Gastroesophageal sphincter (tissue), 4 donors: Measurements from ENCODE around the gene TDRD9. TPM values are rescaled to one million over a fixed set of nuclear protein-coding genes. Genes with fewer than 3 reads are reported as not detected.

ENCODE experiments used
- ATAC-seq: fragments of 150-250 bp; one replicate; pipeline ENCODE4 v1.9.1; 2016; ENCODE audit warnings: mild to moderate bottlenecking, moderate library complexity
- H3K27ac ChIP-seq, 4 donors: fragments of 200-600 bp; sonication (generic) in 3 of 4; 1 replicate in 3 of 4; 2 replicates in 1 of 4; pipeline ENCODE4 v1.5.1; 2016 to 2019
- H3K27me3 ChIP-seq: fragments of 200-600 bp; sonication (generic); one replicate; pipeline ENCODE4 v1.5.1; 2019
- H3K36me3 ChIP-seq, 2 donors: fragments of 200-600 bp; sonication (generic); one replicate each; pipeline ENCODE4 v1.5.1; 2019; ENCODE audit warnings: control low read depth in 1 of 2
- H3K4me1 ChIP-seq, 3 donors: fragments of 200-600 bp; sonication (generic); 1 replicate in 2 of 3; 2 replicates in 1 of 3; pipeline ENCODE4 v1.5.1; 2016 to 2019; ENCODE audit warnings: control low read depth in 2 of 3
- H3K4me3 ChIP-seq, 2 donors: fragments of 200-600 bp; sonication (generic); one replicate each; pipeline ENCODE4 v1.5.1; 2019; ENCODE audit warnings: mild to moderate bottlenecking in 1 of 2, moderate library complexity in 1 of 2
- H3K9me3 ChIP-seq, 3 donors: fragments of 200-600 bp; sonication (generic); one replicate each; pipeline ENCODE4 v1.5.1; 2017 to 2019; ENCODE audit warnings: control low read depth in 2 of 3
- EP300 ChIP-seq: sonication (generic); formaldehyde crosslinking; IDR thresholded peaks from one replicate; pipeline ENCODE4 v1.6.1; 2017; ENCODE audit warnings: antibody characterized with exemption, mild to moderate bottlenecking
- POLR2A ChIP-seq, 2 donors: fragments of 450-650 bp; IDR thresholded peaks; one replicate each; pipeline ENCODE4 v1.6.1; 2017; ENCODE audit warnings: antibody characterized with exemption in 2 of 2, mild to moderate bottlenecking in 2 of 2, moderate library complexity in 1 of 2
- POLR2AphosphoS5 ChIP-seq: sonication (generic); formaldehyde crosslinking; IDR thresholded peaks from one replicate; pipeline ENCODE4 v1.6.1; 2017; ENCODE audit warnings: antibody characterized with exemption
- WGBS, 2 donors: methylation state at CpG; one replicate each; pipeline ENCODE4 v1.1.5; 2018; ENCODE audit warnings: low coverage in 1 of 2; 5-methylcytosine and 5-hydroxymethylcytosine counted together
- total RNA-seq, 4 donors: library from RNA; depleted of rRNA; stranded (reverse); fragments of >200 nt; gene quantifications; one replicate each; pipeline ENCODE4 v1.1.0, GENCODE V29; 2016
- TF ChIP-seq, protein P1 (sequence below), 4 experiments: fragments of 200-600 bp in 2 of 4; fragments of 450-650 bp in 2 of 4; sonication (generic) in 1 of 4; IDR thresholded peaks; one replicate each; pipeline ENCODE4 v1.5.1; 2017 to 2019; ENCODE audit warnings: antibody characterized with exemption in 4 of 4, mild to moderate bottlenecking in 2 of 4, moderate library complexity in 2 of 4

TDRD9 gene
- total RNA-seq, 4 donors from 2014 or later, result 1.6 to 5.4 (median 2.3) TPM

DNA sequence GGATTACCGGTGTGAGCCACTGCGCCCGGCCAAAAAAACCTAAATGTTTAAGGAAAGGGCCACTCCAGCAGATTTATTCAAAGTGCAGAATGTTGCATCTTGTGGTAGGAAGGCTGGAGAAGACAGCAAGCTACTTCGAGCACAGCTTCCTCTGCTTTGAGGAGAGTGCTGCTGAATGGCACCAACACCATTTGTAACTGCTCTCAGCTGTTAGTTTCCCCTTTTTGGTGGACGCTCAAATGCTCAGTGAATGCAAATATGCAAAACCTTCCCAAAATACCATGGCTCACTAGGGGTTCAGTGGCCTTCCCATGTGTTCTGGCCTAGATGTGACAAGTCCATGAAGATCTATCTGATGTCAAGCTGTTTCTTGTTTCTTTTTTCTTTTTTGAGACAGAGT lies 2.9 kb upstream of the TDRD9 start:
- Histone ChIP-seq H3K9me3 (no peaks in the 10 kb centered on the region), H3K27me3 (peaks cover 46% of the 10 kb centered on the region), H3K27ac (no peak overlapping the region), H3K36me3 (no peaks in the 10 kb centered on the region), H3K4me3 (no peak overlapping the region), H3K4me1 (peaks cover 0 to 11% (median 4%) of the 10 kb centered on the region in 3 donors)
- 70% methylated on average over 5 of the region's 5 CpGs; no CpG with 5 or more reads in 1 of the 2 donors for WGBS, 2 donors
- TF ChIP-seq POLR2AphosphoS5 (no peak), EP300 (no peak), POLR2A (IDR thresholded peaks at IDR 0.05) (no peak)
- TF ChIP-seq, protein P1, sequence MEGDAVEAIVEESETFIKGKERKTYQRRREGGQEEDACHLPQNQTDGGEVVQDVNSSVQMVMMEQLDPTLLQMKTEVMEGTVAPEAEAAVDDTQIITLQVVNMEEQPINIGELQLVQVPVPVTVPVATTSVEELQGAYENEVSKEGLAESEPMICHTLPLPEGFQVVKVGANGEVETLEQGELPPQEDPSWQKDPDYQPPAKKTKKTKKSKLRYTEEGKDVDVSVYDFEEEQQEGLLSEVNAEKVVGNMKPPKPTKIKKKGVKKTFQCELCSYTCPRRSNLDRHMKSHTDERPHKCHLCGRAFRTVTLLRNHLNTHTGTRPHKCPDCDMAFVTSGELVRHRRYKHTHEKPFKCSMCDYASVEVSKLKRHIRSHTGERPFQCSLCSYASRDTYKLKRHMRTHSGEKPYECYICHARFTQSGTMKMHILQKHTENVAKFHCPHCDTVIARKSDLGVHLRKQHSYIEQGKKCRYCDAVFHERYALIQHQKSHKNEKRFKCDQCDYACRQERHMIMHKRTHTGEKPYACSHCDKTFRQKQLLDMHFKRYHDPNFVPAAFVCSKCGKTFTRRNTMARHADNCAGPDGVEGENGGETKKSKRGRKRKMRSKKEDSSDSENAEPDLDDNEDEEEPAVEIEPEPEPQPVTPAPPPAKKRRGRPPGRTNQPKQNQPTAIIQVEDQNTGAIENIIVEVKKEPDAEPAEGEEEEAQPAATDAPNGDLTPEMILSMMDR (IDR thresholded peaks at IDR 0.05), result no peak
- ATAC-seq, result no peak

DNA sequence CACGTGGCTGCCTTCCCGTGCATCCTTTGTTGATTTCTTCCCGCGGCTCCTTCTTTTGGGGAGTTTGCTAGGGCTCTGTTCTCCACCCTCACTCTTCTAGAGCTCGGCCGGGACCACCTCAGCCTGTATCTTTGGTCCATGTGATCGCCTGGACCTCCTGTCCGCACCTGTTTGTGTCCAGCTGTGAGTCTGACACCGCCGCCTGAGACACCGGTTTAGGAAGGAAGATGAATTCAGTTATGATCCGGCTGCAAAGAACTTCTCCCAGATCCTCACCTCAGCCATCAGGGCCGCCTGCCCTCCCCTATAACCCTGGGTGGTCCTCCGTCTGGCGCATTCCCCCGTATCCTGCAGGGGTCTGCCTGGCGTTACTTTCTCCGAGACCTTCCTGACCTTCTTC lies 690 bp upstream of the TDRD9 start:
- Histone ChIP-seq H3K4me3 (no peak overlapping the region), H3K4me1 (no peaks in the 10 kb centered on the region), H3K9me3 (no peaks in the 10 kb centered on the region), H3K27me3 (peaks cover 43% of the 10 kb centered on the region), H3K36me3 (no peaks in the 10 kb centered on the region), H3K27ac (no peak overlapping the region)
- ATAC-seq, result no peak
- TF ChIP-seq, protein P1 (IDR thresholded peaks at IDR 0.05), result no peak
- TF ChIP-seq EP300, result no peak
- TF ChIP-seq POLR2A (IDR thresholded peaks at IDR 0.05), result no peak
- TF ChIP-seq POLR2AphosphoS5, result no peak
- WGBS, 2 donors, result 77 to 92% methylated on average over 4 to 10 of the region's 18 CpGs

DNA sequence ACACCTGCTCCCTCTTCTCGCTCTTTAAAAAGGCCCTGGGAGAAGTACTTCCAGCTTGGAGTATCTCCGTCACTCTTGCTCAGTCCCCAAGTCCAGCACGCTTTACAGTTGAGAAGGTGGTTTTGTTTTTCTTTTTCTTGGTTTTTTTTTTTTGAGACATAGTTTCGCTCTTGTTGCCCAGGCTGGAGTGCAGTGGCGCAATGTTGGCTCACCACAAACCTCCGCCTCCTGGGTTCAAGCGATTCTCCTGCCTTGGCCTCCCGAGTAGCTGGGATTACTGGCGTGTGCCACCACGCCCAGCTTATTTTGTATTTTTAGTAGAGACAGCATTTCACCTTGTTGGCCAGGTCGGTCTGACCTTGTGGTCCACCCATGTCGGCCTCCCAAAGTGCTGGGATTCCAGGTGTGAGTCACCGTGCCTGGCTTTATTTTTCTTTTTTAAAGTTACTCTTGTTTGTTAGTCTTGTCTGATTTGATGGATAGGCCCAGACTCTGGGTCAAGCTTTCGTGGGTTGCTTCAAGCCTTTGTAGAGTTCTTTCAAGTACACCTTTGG lies 1.9 kb downstream of the TDRD9 start:
- Histone ChIP-seq H3K36me3 (no peaks in the 10 kb centered on the region), H3K27me3 (peaks cover 25% of the 10 kb centered on the region), H3K4me1 (no peaks in the 10 kb centered on the region), H3K27ac (no peak overlapping the region), H3K4me3 (no peak overlapping the region), H3K9me3 (no peaks in the 10 kb centered on the region)
- no peak for TF ChIP-seq EP300
- TF ChIP-seq, protein P1 (IDR thresholded peaks at IDR 0.05), result no peak
- TF ChIP-seq POLR2A (IDR thresholded peaks at IDR 0.05), result no peak
- TF ChIP-seq POLR2AphosphoS5, result no peak
- no peak for ATAC-seq
- 66 to 72% methylated on average over 8 to 14 of the region's 14 CpGs for WGBS, 2 donors

DNA sequence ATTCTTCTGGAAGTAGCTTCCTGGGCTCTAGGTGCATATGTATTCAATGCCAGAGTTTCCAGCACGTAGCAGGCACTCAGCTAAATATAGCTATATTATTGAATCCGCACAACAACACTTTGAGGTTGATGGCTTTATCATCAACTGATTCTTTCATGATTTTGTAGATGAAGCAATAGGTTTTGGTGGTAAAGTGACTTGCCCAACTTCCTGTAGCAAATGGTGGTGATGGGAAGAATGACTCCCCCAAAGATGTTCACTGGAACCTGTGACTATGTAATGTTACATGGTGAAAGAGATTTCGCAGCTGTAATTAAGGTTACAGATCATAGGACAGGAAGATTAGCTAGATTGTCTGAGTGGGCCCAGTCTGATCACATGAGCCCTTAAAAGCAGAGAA lies 3.2 kb downstream of the TDRD9 start:
- H3K4me1 ChIP-seq, result no peaks in the 10 kb centered on the region
- H3K27me3 ChIP-seq, result peaks cover 25% of the 10 kb centered on the region
- H3K4me3 ChIP-seq, result no peak overlapping the region
- no peaks in the 10 kb centered on the region for H3K9me3 ChIP-seq
- TF ChIP-seq EP300 (no peak), POLR2AphosphoS5 (no peak), POLR2A (IDR thresholded peaks at IDR 0.05) (no peak)
- TF ChIP-seq, protein P1 (IDR thresholded peaks at IDR 0.05), result no peak
- 63 to 81% methylated on average over 2 to 3 of the region's 3 CpGs for WGBS, 2 donors
- no peaks in the 10 kb centered on the region for H3K36me3 ChIP-seq
- ATAC-seq, result no peak
- H3K27ac ChIP-seq, result no peak overlapping the region

DNA sequence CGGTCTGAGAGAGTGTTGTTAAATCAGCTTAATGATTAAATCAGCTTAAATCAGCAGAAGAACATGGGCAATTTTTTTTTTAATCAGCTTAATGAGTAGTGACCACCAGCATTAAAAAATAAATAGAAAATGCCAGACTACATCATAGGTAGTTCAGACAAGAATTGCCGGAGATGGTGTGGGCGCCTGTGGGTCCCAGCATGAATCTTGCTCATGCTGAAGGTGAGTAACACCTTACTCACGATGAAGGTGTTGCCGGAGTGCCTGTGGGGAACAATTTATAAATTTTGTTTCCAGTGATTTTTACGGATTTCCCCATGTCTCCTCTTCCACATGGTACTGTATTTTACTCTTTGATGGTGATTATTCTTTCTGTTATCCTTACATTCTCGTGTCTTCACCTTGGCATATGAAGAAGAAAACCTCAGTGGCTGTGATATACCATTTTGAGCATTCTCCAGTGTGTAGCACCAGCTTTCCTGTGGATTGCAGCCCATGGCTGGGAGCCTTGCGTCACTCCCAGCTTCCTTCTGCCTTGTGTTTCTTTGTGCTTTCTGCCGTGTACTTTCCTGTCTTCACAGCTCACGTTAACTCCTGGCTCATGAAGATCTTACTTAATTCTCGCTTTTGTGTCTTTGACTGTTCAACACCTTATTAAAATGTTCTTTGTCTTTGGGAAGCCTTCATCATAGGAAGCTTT lies 4.7 kb downstream of the TDRD9 start:
- Histone ChIP-seq H3K4me1 (no peaks in the 10 kb centered on the region), H3K9me3 (no peaks in the 10 kb centered on the region), H3K27ac (no peak overlapping the region), H3K36me3 (no peaks in the 10 kb centered on the region), H3K27me3 (peaks cover 18% of the 10 kb centered on the region), H3K4me3 (no peak overlapping the region)
- no peak for ATAC-seq
- TF ChIP-seq, protein P1 (IDR thresholded peaks at IDR 0.05), result no peak
- TF ChIP-seq EP300 (no peak), POLR2AphosphoS5 (no peak), POLR2A (IDR thresholded peaks at IDR 0.05) (no peak)
- WGBS, 2 donors, result 68 to 73% methylated on average over 10 of the region's 11 CpGs
